Upper lobe of left lung (tissue), 6 donors: ENCODE data around the gene U2AF2. TPM values are rescaled to one million over a fixed set of nuclear protein-coding genes. Genes with fewer than 3 reads are reported as not detected.

Source experiments
- ATAC-seq, 2 donors: fragments of 200-7000 bp; cut with Tn5 transposase; one replicate each; pipeline ENCODE4 v1.9.1; 2022; ENCODE audit warnings: mild to moderate bottlenecking in 2 of 2, moderate library complexity in 2 of 2; ENCODE audit not compliant: low FRiP score in 2 of 2
- DNase-seq, 2 donors: peaks; one replicate each; pipeline ENCODE4 v3.0.0-alpha.2; 2019 to 2020
- H3K27ac ChIP-seq, 4 donors: fragments of 200-600 bp; sonication (generic); one replicate each; pipeline ENCODE4 v1.5.1; 2016 to 2019
- H3K27me3 ChIP-seq, 4 donors: fragments of 200-600 bp; sonication (generic); one replicate each; pipeline ENCODE4 v1.5.1; 2017 to 2019
- H3K36me3 ChIP-seq, 4 donors: fragments of 200-600 bp; sonication (generic); one replicate each; pipeline ENCODE4 v1.5.1; 2016 to 2019
- H3K4me1 ChIP-seq, 4 donors: fragments of 200-600 bp; sonication (generic); one replicate each; pipeline ENCODE4 v1.5.1; 2018 to 2019
- H3K4me3 ChIP-seq, 4 donors: fragments of 200-600 bp; sonication (generic); one replicate each; pipeline ENCODE4 v1.5.1; 2017 to 2019; ENCODE audit warnings: mild to moderate bottlenecking in 2 of 4, moderate library complexity in 1 of 4
- H3K9me3 ChIP-seq, 4 donors: fragments of 200-600 bp; sonication (generic); one replicate each; pipeline ENCODE4 v1.5.1; 2018 to 2019
- EP300 ChIP-seq, 4 donors: sonication (generic); formaldehyde crosslinking; IDR thresholded peaks; one replicate each; pipeline ENCODE4 v1.5.1; 2017; ENCODE audit warnings: antibody characterized with exemption in 4 of 4, control low read depth in 2 of 4
- POLR2A ChIP-seq, 4 donors: fragments of 450-650 bp; IDR thresholded peaks; one replicate each; pipeline ENCODE4 v1.5.1; 2016 to 2017; ENCODE audit warnings: antibody characterized with exemption in 4 of 4, mild to moderate bottlenecking in 2 of 4
- POLR2AphosphoS5 ChIP-seq, 2 donors: sonication (generic); formaldehyde crosslinking; IDR thresholded peaks; one replicate each; pipeline ENCODE4 v1.5.1; 2017; ENCODE audit warnings: antibody characterized with exemption in 2 of 2
- WGBS, 2 donors: methylation state at CpG; one replicate each; pipeline ENCODE4 v1.1.5; 2017 to 2018; 5-methylcytosine and 5-hydroxymethylcytosine counted together
- total RNA-seq, 6 donors: library from RNA; depleted of rRNA in 4 of 6; stranded (reverse); fragments of >200 nt in 4 of 6; gene quantifications; one replicate each; pipeline versions ENCODE4 v1.1.0 to v1.2.1, GENCODE V29; 2016 to 2021
- TF ChIP-seq, protein P1 (sequence below), 6 experiments: fragments of 450-650 bp in 4 of 6; fragments of 200-600 bp in 2 of 6; sonication (generic) in 2 of 6; IDR thresholded peaks; one replicate each; pipeline ENCODE4 v1.5.1; 2016 to 2019; ENCODE audit warnings: antibody characterized with exemption in 6 of 6
- donor health status: DM: no; HTN: no; CAD: no; lungs with moderate emphysema.
- donor health status: DM: no; HTN: yes; CAD: no; lungs with severe emphysema.

Gene U2AF2
- total RNA-seq: 100 to 1,000 TPM in 4 of 6 donors, 10 to 100 TPM in 2; 57.7 to 294 (median 157) TPM

DNA sequence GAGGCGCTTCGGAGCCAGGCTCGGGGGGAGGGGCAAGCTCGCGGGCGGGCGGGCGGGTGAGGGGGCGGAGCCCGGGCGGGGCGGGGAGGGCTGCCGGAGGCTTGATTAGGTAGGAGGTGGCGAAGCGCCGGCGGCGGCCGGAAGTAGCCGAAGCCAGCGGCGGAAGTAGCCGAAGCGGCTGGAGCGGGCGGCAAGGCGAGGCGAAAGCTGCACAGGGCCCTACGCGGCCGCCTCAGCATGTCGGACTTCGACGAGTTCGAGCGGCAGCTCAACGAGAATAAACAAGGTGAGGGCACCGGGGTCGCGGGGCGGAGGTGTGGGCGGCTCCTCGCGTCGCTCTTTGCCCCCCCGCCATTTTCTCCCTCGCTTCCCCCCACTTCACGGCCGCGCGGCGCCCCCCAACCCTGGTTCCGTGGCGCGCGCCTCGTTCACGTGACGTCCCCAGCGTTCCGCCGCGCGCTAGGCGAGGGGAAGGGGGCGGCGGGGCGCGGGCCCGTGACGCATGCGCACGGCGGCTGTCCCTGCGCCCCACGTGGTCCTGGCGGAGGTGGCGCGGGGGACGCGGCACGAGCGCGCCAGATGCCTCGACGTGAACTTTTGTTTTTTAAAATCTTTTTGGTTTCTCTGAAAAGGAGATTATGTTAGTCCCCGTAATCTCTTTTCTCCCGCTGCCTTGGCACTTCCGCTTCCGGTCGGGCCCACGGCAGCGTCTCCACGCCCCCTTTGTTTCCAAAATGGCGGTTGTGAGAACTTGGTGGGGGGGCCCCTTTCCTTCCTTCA is at the start of gene U2AF2:
U2AF2 (plus strand) TSS at position 168 of the 780 bp plus-strand sequence; CDS start at position 238, 70 bp downstream.
- peaks cover 0 to 23% (median 13%) of the 10 kb centered on the region in 4 donors for H3K36me3 ChIP-seq
- peak within 1 kb of the TSS; percentile 96 to 100 (median 99) for H3K27ac ChIP-seq
- H3K4me1 ChIP-seq: peaks cover 42 to 57% (median 47%) of the 10 kb centered on the region in 4 donors
- ATAC-seq (peak; percentile 83 to 84), DNase-seq (peak; percentile 95 to 100)
- H3K27me3 ChIP-seq: no peaks in the 10 kb centered on the region
- H3K4me3 ChIP-seq: peak within 1 kb of the TSS; percentile 84 to 99 (median 98)
- TF ChIP-seq POLR2A (IDR thresholded peaks at IDR 0.05) (peak; percentile 47 to 83 (median 68)), POLR2AphosphoS5 (IDR thresholded peaks at IDR 0.05) (peak in 1 of 2 donors; percentile 70), EP300 (IDR thresholded peaks at IDR 0.05) (peak in 1 of 4 donors; percentile 11)
- TF ChIP-seq, protein P1, sequence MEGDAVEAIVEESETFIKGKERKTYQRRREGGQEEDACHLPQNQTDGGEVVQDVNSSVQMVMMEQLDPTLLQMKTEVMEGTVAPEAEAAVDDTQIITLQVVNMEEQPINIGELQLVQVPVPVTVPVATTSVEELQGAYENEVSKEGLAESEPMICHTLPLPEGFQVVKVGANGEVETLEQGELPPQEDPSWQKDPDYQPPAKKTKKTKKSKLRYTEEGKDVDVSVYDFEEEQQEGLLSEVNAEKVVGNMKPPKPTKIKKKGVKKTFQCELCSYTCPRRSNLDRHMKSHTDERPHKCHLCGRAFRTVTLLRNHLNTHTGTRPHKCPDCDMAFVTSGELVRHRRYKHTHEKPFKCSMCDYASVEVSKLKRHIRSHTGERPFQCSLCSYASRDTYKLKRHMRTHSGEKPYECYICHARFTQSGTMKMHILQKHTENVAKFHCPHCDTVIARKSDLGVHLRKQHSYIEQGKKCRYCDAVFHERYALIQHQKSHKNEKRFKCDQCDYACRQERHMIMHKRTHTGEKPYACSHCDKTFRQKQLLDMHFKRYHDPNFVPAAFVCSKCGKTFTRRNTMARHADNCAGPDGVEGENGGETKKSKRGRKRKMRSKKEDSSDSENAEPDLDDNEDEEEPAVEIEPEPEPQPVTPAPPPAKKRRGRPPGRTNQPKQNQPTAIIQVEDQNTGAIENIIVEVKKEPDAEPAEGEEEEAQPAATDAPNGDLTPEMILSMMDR (IDR thresholded peaks at IDR 0.05): peak in 2 of 6 experiments; percentile 24 to 27
- 0 to 1% methylated on average over 31 to 45 of the region's 95 CpGs for WGBS, 2 donors
- H3K9me3 ChIP-seq: no peaks in the 10 kb centered on the region

DNA sequence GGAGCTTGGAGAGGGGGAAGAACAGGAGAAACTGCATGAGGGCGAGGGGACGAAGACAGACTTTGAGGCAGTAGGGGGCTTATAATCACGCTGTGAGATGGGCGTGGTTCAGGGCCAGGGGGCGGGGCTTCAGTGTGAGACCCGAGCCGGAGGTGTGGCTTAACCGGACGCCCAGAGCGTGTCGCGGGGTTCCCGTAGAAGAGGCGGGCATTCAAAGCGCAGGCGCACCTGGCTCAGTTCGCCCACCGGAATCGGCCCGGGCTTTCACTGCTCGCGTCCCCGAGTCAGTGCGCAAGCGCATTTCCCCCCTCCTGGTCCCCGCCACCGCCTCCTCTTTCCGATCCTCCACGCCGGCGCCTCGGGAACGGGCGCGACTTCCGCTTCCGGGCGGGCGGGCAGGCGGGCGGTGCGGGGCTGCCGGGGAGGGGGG is 49.6 kb upstream of the U2AF2 start:
- WGBS, 2 donors: 0% methylated on average over 16 of the region's 43 CpGs
- ATAC-seq (peak; percentile 91 to 92), DNase-seq (peak; percentile 97 to 98)
- Histone ChIP-seq H3K36me3 (peaks cover 0 to 21% (median 5%) of the 10 kb centered on the region in 4 donors), H3K27me3 (no peaks in the 10 kb centered on the region), H3K9me3 (no peaks in the 10 kb centered on the region), H3K4me3 (peak overlapping the region; percentile 79 to 95 (median 87)), H3K4me1 (peaks cover 32 to 63% (median 34%) of the 10 kb centered on the region in 4 donors), H3K27ac (peak overlapping the region; percentile 93 to 97 (median 96))
- TF ChIP-seq POLR2AphosphoS5 (IDR thresholded peaks at IDR 0.05) (peak; percentile 77 to 84), POLR2A (IDR thresholded peaks at IDR 0.05) (peak in 1 of 4 donors; percentile 44), EP300 (IDR thresholded peaks at IDR 0.05) (no peak)
- TF ChIP-seq, protein P1 (IDR thresholded peaks at IDR 0.05): no peak

DNA sequence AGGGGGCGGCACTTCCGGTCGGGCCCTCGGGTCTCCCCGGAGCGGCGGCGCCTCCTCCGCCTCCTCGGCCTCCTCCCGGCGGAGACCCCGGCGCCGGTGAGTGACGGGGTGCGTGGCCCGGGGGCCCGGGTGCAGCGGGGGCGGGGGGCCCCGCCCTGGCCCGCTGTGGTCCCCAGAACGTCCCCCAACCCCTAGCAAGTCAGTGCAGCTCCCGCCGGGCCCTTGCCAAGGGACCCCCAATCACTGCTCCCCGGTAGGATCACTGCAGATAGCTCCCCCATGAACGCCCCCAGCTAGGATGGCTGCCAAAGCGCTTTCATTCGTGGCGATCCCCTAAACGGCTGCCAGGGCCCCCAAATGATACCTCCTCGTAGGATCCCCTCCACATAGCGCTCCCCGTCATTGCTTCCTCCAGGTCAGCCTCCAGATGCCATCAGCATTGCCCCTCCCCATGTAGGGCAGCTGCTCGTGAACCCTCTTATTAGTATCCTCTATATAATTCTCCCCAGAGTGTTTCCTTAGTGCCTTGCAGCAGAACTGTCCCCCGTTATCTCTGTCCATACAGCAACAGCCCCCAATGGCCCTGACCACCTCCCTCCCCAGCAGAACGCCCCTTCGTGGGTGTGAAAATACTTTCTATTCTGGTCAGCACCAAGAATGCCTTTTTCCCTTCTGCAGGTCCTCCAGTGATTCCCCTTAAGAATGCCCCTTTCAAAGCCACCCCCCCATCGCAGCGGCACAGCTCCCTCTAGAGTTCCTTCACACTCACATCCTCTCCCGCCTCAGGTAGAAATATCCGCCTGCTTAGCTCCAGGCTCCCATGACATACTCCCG is 49.0 kb upstream of the U2AF2 start, which contains the start of gene ZNF865:
ZNF865 (plus strand) TSS at position 11 of the 834 bp plus-strand sequence. CDS start 7,972 bp downstream, outside the sequence.
- WGBS, 2 donors: 0 to 1% methylated on average over 13 to 30 of the region's 44 CpGs
- ATAC-seq: peak; percentile 50 to 62
- peak in 1 of 2 donors; percentile 80 for DNase-seq
- peak within 1 kb of the TSS; percentile 79 to 95 (median 87) for H3K4me3 ChIP-seq
- no peaks in the 10 kb centered on the region for H3K9me3 ChIP-seq
- H3K4me1 ChIP-seq: peaks cover 30 to 58% (median 32%) of the 10 kb centered on the region in 4 donors
- H3K27me3 ChIP-seq: no peaks in the 10 kb centered on the region
- H3K36me3 ChIP-seq: peaks cover 0 to 28% (median 8%) of the 10 kb centered on the region in 4 donors
- TF ChIP-seq, protein P1 (IDR thresholded peaks at IDR 0.05): peak; percentile 42 to 71 (median 68)
- no peak for TF ChIP-seq EP300 (IDR thresholded peaks at IDR 0.05)
- H3K27ac ChIP-seq: peak within 1 kb of the TSS; percentile 93 to 97 (median 96)

DNA sequence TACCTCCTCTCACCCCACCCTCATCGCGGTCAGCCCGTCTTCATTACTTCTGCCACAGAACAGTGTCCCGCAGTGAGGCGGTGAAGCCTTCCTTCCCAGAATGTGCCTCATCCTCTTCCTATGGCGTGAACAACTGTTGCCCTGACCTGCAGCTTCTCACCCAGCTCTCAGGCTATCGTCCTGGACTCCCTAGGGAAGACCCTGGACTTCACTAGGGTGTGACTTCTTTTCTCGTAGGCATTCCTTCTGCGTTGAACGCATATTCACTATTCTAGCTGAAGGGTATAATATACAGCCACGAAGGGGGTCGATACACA is 48.4 kb upstream of the U2AF2 start:
- H3K36me3 ChIP-seq: peaks cover 0 to 28% (median 8%) of the 10 kb centered on the region in 4 donors
- no peaks in the 10 kb centered on the region for H3K27me3 ChIP-seq
- H3K9me3 ChIP-seq: no peaks in the 10 kb centered on the region
- peak overlapping the region in 3 of 4 donors; percentile 79 to 89 (median 85) for H3K4me3 ChIP-seq
- DNase-seq: no peak
- 22 to 28% methylated on average over 12 of the region's 12 CpGs for WGBS, 2 donors
- peaks cover 29 to 52% (median 31%) of the 10 kb centered on the region in 4 donors for H3K4me1 ChIP-seq
- peak overlapping the region; percentile 93 to 97 (median 96) for H3K27ac ChIP-seq
- TF ChIP-seq, protein P1 (IDR thresholded peaks at IDR 0.05): peak in 1 of 6 experiments; percentile 13
- no peak for TF ChIP-seq POLR2AphosphoS5 (IDR thresholded peaks at IDR 0.05)
- no peak for ATAC-seq
